HG03039 (cell line): ENCODE data around the gene POFUT2.

Experiments used
- ATAC-seq: cut with Tn5 transposase; IDR thresholded peaks from one replicate; pipeline ENCODE4 v1.9.1; 2021; ENCODE audit warnings: mild to moderate bottlenecking, moderate library complexity; ENCODE audit not compliant: unreplicated experiment

POFUT2 gene

DNA sequence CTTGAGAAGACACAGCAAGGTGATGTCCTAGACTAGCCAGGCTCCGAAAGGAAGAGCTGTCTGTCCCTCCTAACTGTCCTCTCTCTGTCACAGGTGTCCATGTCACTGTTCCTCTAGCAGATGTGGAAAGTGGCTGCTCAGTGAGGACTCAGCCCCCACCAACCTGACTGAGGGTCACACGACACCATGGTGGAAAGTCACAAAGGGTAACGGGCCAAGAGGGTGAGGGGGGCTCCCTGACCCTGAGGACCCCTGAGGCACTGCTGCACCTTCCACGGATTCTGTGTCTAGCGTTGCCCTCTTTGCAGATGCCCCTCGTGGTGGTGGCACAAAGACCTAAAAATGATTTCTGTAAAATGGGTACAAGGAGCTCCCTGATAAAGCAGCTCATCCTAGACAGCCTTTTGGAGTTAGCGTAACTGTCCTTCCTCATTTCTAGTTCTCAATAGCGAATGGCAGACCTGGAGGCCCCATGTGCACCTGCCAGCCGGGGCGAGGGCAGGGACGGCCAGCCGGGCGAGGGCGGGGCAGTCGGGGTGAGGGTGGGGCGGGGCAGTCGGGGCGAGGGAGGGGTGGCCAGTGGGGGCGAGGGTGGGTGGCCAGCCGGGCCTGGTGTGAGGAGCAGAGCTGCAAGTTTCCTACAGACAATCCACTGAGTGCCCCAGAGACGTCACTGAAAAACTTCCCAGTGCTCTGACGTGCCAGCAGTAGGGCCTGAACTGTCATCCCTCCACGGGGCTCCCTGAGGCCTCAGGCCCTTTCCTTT, 23.4 kb downstream of the POFUT2 start:
- no peak for ATAC-seq

- no peak for ATAC-seq
These were observed 24.2 kb downstream of the POFUT2 start for GRCh38 chr21:45263534-45263933.

DNA sequence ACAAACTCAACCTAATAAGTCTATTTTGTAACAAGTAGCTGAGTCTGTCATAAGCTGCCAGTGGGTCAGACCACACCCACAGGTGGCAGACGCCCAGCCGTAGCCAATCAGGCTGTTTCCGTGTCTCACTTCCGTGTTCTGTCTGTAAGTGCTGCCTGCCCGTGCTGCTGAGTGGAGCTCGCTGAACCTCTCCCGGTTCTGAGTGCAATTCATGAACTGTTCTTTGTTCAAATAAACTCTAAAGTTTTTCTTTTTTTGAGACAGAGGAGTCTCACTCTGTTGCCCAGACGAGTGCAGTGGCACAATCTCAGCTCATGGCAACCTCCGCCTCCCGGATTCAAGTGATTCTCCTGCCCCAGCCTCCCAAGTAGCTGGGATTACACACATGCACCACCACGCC, 25.1 kb downstream of the POFUT2 start:
- ATAC-seq: no peak

DNA sequence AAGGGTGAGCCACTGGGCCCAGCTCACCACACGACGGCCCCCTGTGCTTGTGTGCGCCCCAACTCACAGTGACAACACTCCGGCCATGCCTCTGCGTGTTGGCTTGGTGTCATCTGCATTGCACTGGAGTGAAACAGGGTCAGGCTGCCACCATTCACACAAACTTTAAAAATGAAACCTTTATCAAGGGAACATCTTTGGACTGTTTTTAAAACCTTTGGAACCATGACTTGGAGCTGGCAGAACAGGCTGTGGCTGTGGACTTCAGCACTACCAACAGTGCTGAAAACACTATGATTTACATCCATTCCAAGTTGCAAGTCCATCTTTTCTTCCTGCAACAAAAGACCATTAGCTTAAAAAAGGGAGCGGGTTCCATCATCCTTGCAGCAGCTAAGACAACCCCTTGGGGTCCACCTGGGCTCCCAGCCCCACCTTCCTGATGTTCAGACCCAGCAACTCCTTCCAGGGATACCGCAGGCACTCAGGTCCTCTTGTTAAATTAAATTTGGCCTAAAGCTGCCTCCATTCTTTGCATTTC, 25.6 kb downstream of the POFUT2 start:
- no peak for ATAC-seq

DNA sequence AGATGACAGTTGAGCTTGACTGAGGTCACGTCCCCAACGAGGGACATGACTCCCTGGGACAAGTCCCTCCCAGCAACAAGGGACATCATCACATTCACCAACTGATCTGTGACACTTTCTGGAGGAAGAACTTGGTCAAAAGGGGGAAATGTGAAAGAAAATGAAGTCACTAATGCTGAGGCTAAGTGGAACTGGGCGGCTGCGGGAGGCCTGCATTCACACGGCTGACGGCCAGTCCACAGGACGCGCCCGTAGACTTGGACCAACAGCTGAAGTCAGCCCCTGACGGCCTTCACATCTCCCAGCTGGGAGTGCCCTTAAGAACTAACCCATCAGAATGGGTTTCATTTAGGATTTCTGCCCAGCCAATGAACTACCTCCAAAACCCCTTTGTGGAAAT, 26.6 kb downstream of the POFUT2 start:
- no peak for ATAC-seq

DNA sequence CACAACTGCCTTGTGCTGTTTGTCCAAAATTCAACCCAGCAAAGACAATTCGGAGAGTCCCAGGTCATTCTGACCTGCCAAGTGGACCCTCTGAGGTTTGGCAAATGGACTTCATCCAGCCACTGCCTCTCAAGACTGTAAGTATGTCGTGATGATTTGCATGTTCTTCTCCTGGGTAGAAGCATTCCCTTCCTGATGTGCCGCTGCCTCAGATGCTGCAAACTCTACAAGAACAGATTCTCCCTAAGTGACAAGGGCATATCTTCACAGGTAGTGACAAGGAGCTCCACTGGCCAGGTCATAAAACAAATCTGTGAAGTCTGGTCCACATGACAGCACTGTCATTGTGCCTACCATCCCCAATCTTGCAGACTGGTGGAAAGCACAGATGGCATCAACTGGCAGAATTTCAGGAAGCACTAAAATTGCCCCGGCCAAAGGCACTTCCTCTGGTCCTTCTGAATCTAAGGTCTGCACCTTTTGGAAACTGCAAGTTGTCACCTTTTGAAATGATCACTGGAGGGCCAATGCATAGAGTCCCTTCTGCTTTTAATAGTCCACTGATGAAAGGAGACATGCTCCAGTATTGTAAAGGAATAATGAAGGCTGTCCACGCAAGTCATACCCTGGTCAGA, 27.4 kb downstream of the POFUT2 start:
- ATAC-seq: no peak

GRCh38 chr21:45259206-45259840, 28.4 kb downstream of the POFUT2 start:
- no peak for ATAC-seq

GRCh38 chr21:45258466-45258865, 29.2 kb downstream of the POFUT2 start:
- ATAC-seq: no peak

DNA sequence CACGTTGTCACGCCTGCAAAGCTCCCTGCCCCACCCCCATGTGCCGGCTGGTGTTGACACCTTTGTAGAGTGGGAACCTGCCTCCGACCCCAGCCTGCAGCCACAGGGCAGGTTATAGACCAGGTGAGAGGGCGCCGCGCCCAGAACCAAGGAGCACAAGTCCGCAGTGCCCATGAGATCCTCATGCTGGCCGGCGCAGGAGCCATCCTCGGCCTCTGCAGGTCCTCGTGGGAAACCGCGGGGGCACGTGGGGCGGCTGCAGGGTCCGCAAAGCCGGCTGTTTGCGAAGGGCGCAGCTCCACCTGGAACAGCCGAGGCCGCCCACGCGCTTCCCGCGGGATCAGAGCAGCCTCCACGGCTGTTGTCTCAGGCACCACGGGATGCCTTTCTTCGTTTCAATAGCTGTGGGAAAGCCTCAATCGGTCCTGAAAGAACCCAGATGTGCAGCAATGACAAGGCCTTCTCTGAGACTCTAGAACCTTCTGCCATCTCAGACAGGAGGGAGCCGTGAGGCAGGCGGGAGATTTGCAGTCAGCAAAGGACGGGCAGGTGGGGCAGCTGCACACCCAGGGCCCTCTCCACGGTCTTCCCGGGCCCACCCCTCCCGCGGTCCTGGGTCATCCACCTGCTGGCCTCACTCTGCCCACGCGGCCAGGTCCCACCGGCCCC, 29.9 kb downstream of the POFUT2 start:
- ATAC-seq: no peak

GRCh38 chr21:45256912-45257672, 30.6 kb downstream of the POFUT2 start:
- ATAC-seq: no peak

DNA sequence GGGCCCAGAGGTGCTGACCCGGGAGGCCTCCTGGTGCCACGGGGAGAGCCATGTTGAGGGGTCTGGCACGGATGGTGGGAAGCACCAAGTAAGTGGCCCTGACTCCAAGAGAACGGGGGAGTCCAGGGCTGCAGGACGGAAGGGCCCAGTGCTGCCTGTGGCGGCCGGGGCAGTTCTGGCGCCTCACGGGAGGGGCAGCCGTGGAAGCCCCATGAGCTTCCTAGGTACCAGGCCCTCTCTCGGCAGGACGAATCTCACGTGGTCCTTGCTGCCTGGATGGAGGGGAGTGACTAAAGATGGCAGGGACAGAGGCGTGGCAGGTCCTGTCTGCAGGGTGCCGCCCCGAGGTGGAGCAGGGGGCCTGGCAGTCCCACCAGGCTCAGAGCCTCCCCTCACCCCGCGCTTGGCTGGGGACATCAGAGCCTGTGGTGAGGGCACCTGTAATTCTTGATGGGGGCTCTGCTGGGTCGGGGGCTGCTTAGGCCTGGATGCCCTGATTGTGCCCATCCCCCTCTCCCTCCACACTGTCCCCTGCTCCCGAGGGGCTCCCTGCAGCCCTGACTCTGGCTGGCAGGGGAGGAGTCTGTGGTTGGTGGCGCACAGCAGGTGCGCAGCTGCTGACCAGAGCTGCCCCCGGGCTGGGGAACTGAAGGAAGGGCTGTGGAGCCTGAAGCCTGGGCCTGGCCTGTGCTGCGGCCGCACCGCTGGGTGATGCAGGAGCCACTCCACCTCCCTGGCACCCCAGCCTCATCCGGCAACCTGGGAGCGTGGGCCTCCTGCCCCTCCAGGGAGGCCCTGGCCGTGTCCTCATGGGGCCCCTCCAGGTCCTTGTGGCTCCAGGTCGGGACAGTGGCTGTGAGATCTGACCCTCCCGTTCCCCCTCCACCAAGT, 31.4 kb downstream of the POFUT2 start:
- ATAC-seq: no peak

DNA sequence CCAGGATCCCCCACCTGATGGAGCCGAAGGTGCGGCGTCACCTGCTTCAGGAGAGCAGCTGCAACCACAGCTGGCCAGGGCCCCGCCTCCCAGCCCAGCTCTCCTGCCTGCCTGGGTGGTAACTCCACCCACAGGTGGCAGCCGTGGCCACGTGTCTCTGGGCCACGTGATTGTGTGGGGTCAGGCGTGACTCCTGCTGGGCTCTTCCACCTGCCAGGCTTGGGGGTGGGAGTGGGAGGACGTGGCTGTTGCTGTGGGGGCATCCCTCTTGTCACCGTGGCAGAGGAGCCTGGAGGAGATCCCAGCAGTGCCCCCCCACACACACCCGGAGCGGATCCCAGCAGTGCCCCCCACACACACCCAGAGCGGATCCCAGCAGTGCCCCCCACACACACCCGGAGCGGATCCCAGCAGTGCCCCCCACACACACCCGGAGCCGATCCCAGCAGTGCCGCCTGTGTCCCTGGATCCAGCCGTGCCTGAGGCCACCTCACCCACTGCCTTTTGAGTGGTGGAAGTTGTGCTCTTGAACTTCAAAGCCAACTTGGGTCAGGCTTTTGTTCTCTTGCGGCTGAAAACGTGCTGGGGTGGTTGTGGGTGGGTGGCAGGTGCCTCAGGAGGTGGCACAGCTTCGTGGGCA, 32.2 kb downstream of the POFUT2 start:
- ATAC-seq: no peak

- no peak for ATAC-seq
These were observed 33.2 kb downstream of the POFUT2 start for GRCh38 chr21:45254460-45254930.

DNA sequence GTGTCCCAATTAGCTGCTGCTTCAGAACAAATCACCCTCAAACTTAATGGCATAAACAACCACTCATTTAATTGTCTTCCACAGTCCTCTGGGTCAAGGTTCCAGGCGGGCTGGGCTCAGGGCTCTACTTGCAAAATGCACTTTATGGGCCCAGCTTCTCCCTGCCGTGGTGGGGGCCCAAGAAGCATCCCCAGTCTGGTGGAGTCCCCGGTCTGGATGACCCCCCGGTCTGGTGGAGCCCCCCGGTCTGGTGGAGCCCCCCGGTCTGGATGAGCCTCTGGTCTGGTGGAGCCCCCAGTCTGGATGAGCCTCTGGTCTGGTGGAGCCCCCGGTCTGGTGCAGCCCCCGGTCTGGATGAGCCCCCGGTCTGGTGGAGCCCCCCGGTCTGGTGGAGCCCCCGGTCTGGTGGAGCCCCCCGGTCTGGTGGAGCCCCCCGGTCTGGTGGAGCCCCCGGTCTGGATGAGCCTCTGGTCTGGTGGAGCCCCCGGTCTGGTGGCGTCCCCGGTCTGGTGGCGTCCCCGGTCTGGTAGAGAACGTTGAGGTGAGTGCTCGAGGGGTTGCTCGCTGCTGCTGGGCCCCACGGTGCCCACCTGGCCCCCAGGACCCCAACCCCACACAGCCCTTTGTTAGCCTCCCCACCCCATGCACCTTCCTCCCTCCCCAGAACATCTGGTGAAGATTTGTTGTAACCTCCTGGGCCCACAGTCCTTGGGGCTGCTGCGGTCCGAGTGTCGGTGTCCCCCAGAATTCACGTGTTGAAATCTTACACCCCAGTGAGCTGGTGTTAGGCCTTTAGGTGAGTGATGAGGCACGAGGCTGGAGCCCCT, 33.8 kb downstream of the POFUT2 start:
- ATAC-seq: no peak

DNA sequence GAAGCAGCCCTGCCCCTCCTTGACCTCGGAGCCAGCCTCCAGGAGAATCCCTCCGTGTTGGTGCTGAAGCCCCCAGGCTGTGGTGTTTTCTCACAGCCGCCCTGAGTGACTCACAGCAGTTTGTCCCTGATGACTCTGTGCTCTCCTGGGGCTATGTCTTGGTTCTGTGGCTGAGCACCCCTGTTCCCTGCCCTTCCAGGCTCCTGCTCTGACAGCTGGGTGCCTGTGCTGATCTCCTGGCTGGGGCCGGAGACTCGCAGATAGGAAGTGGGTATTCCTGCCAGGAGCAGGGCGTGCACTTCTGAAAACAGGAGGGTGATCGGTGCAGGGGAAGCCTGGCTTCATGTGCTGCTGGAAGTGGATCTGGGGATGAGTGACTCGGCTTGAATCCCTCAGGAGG, 34.5 kb downstream of the POFUT2 start:
- ATAC-seq: no peak

DNA sequence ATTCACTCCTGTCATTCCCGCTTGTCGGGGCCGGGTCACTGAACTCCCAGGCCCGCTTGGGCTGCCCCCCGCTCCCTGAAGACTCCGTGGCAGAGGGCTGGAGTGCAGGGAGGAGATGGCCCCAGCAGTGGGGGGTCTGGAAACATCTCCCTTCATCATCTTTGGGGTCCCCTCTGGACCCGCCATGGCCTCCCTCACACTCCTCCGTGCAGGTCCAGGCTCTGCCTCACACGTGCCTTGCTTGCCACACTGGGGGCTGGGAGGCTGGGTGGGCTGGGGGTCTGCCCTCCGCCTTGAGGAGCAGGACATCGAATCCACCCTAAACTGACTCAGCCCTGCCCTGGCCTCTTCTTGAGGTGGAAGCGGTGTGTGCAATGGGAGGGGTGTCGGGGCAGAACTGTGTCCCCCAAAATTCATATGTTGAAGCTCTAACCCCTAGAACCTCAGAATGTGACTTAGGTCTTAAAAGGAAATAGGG, 35.2 kb downstream of the POFUT2 start:
- ATAC-seq: no peak

DNA sequence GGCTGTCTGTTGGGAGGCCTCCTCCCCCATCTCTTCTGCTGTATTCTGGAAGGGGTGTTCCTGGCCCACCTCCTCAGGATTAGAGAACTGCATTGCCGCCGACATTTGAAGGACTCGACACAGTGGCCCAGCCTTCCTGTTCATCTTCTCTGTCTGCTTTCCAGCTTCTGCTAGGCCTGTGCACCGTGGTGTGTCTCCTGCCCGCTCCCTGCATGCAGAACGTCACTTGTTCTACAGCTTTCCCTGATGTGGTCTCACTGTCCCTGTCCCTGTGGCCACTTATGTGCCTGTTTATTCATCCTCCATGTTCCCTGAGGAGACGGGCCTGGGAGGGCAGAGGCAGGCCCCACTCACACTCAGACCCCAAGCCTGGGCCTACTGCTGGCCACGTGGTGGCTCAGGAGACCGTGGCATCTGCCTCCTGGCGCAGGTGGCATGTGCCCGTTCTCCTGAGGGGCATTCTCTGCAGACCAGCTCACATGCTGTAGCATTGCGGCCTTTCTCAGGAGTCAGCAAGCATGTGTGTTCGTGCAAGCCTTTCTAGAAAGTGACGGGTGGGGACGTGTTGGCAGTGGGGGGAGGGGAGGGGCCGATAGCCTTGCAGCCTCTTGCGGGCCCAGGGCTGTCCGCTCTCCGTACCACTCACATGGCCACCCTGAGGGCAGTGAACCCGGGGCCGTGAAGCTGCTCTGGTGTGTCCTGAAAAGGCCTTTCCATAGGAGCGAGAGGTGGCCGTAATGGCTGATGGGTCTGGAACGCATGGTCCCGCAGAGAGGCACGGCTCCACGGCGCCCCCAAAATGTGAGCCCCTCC, 35.9 kb downstream of the POFUT2 start:
- ATAC-seq: no peak
